ENCODE measurements around the gene OR13C8. TPM values are rescaled to one million over a fixed set of nuclear protein-coding genes. Genes with fewer than 3 reads are reported as not detected.

OR13C8 gene
- total RNA-seq, 1 experiment from 2014 or later, result not detected

DNA sequence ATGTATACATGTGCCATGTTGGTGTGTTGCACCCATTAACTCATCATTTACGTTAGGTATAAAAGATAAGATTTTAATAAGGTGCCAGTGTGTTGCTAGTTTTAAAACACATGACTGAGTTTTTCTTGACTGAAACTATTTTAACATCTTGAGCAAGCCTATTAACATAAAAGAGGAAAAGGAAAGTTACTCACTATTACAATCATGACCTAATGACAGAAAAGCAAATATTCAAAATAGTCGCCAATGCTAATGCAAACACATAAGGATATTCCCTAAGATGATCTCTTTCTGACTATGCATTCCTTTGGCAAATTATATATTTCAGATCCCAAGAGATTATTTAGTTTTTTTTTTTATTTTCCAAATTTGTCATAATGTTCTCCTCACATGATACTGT lies 42.2 kb downstream of the OR13C8 start:
- Mint-ChIP-seq H3K4me1 (ENCODE audit: low read depth, unreplicated experiment) (no peaks in the 10 kb centered on the region), H3K9me3 (ENCODE audit: unreplicated experiment) (no peaks in the 10 kb centered on the region), H3K4me3 (ENCODE audit: unreplicated experiment) (no peak overlapping the region), H3K27me3 (ENCODE audit: insufficient read depth, unreplicated experiment) (peaks cover 7% of the 10 kb centered on the region), H3K36me3 (ENCODE audit: insufficient read depth, unreplicated experiment) (no peaks in the 10 kb centered on the region), H3K27ac (ENCODE audit: unreplicated experiment) (no peak overlapping the region)
- POLR2A ChIA-PET, result no interaction called here
- Histone ChIP-seq H3K4me1 (no peaks in the 10 kb centered on the region), H3K36me3 (ENCODE audit: control insufficient read depth, insufficient read depth, low read length) (no peaks in the 10 kb centered on the region), H3K4me3 (ENCODE audit: low read depth, low read length) (no peak overlapping the region), H3K9me3 (no peaks in the 10 kb centered on the region), H3K27me3 (replicated peaks; ENCODE audit: control insufficient read depth, insufficient read depth, low read length) (no peaks in the 10 kb centered on the region)
- intact Hi-C loops (cut with micrococcal nuclease; ENCODE audit: unreplicated experiment), result no loop called here
- no peak for DNase-seq
- TF ChIP-seq, protein P1, sequence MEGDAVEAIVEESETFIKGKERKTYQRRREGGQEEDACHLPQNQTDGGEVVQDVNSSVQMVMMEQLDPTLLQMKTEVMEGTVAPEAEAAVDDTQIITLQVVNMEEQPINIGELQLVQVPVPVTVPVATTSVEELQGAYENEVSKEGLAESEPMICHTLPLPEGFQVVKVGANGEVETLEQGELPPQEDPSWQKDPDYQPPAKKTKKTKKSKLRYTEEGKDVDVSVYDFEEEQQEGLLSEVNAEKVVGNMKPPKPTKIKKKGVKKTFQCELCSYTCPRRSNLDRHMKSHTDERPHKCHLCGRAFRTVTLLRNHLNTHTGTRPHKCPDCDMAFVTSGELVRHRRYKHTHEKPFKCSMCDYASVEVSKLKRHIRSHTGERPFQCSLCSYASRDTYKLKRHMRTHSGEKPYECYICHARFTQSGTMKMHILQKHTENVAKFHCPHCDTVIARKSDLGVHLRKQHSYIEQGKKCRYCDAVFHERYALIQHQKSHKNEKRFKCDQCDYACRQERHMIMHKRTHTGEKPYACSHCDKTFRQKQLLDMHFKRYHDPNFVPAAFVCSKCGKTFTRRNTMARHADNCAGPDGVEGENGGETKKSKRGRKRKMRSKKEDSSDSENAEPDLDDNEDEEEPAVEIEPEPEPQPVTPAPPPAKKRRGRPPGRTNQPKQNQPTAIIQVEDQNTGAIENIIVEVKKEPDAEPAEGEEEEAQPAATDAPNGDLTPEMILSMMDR (IDR thresholded peaks at IDR 0.05; ENCODE audit: insufficient read depth in 1 of 2, low read depth in 1 of 2, low read length in 1 of 2, severe bottlenecking in 1 of 2, unreplicated experiment in 1 of 2), result no peak
- no TSS peak for BruUV-seq (replicated peaks)
- CTCF ChIA-PET, result no interaction called here

DNA sequence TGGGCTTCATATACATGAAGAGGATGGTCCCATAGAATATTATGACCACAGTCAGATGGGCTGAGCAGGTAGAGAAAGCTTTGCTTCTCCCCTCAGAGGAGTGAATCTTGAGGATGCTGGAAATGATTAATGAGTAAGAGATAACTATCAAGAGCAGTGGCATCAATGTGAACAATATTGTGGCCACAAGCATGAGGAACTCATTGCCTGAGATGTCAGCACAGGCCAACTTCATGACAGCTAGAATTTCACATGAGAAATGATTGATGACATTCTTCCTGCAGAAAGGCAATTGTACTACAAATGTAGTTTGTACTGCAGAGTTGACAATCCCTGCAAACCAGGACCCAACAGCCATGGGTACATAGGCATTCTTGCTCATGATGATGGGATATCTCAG lies 48.5 kb downstream of the OR13C8 start:
- ChIA-PET POLR2A (no interaction called here), CTCF (no interaction called here)
- Mint-ChIP-seq H3K4me3 (ENCODE audit: unreplicated experiment) (no peak overlapping the region), H3K4me1 (ENCODE audit: low read depth, unreplicated experiment) (no peaks in the 10 kb centered on the region), H3K9me3 (ENCODE audit: unreplicated experiment) (no peaks in the 10 kb centered on the region), H3K36me3 (ENCODE audit: insufficient read depth, unreplicated experiment) (no peaks in the 10 kb centered on the region), H3K27me3 (ENCODE audit: insufficient read depth, unreplicated experiment) (peaks cover 6% of the 10 kb centered on the region), H3K27ac (ENCODE audit: unreplicated experiment) (no peak overlapping the region)
- Histone ChIP-seq H3K36me3 (ENCODE audit: control insufficient read depth, insufficient read depth, low read length) (no peaks in the 10 kb centered on the region), H3K4me3 (ENCODE audit: low read depth, low read length) (no peak overlapping the region), H3K27me3 (replicated peaks; ENCODE audit: control insufficient read depth, insufficient read depth, low read length) (no peaks in the 10 kb centered on the region), H3K9me3 (no peaks in the 10 kb centered on the region), H3K4me1 (no peaks in the 10 kb centered on the region)
- TF ChIP-seq, protein P1 (IDR thresholded peaks at IDR 0.05; ENCODE audit: insufficient read depth in 1 of 2, low read depth in 1 of 2, low read length in 1 of 2, severe bottlenecking in 1 of 2, unreplicated experiment in 1 of 2), result no peak
- BruUV-seq (replicated peaks), result no TSS peak
- DNase-seq, result no peak
- intact Hi-C loops (cut with micrococcal nuclease; ENCODE audit: unreplicated experiment), result no loop called here

DNA sequence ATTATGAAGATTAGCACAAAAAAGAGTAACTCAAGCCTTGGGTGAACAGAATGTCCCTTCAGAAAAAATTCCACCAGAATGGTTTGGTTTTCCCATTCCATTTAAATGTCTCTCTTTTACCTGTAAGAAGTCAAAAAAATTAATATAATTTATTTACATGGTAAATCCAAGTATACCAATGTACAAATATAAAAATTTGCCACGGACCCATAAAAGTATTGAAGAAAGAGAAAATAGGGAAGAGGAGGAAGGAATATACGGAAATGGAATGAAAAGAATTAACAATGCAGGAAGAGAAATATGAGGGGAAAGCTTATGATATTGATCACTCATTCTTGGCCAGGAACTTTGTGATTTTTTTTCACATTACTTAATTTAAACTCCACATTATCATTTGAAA lies 49.1 kb downstream of the OR13C8 start, which contains the start of gene OR13C9:
Gene OR13C9, minus strand, starts transcription at position 101 of the 400 bp plus-strand sequence. Its CDS starts 0 bp downstream, at position 101.
- no peaks in the 10 kb centered on the region for H3K4me1 Mint-ChIP-seq (ENCODE audit: low read depth, unreplicated experiment)
- Histone ChIP-seq H3K4me3 (ENCODE audit: low read depth, low read length) (no peak within 1 kb of the TSS), H3K27me3 (replicated peaks; ENCODE audit: control insufficient read depth, insufficient read depth, low read length) (no peaks in the 10 kb centered on the region), H3K36me3 (ENCODE audit: control insufficient read depth, insufficient read depth, low read length) (no peaks in the 10 kb centered on the region), H3K9me3 (no peaks in the 10 kb centered on the region), H3K4me1 (no peaks in the 10 kb centered on the region)
- no peak within 1 kb of the TSS for H3K27ac Mint-ChIP-seq (ENCODE audit: unreplicated experiment)
- no peaks in the 10 kb centered on the region for H3K36me3 Mint-ChIP-seq (ENCODE audit: insufficient read depth, unreplicated experiment)
- BruUV-seq (replicated peaks), result no TSS peak
- TF ChIP-seq, protein P1 (IDR thresholded peaks at IDR 0.05; ENCODE audit: insufficient read depth in 1 of 2, low read depth in 1 of 2, low read length in 1 of 2, severe bottlenecking in 1 of 2, unreplicated experiment in 1 of 2), result no peak
- intact Hi-C loops (cut with micrococcal nuclease; ENCODE audit: unreplicated experiment), result no loop called here
- DNase-seq, result no peak
- CTCF ChIA-PET, result no interaction called here
- peaks cover 3% of the 10 kb centered on the region for H3K27me3 Mint-ChIP-seq (ENCODE audit: insufficient read depth, unreplicated experiment)
- H3K4me3 Mint-ChIP-seq (ENCODE audit: unreplicated experiment), result no peak within 1 kb of the TSS
- no peaks in the 10 kb centered on the region for H3K9me3 Mint-ChIP-seq (ENCODE audit: unreplicated experiment)
- POLR2A ChIA-PET, result no interaction called here

Other genes starting within 250 kb of the OR13C8 start
- gene OR13F1, start 64.9 kb upstream of the OR13C8 start, total RNA-seq (2022), result not detected in 2 replicates
- gene OR13C4, start 42.0 kb upstream of the OR13C8 start, total RNA-seq (2022), result not detected in 2 replicates
- not detected in 2 replicates for gene OR13C3, start 32.3 kb upstream of the OR13C8 start, total RNA-seq (2022)
- not detected in 2 replicates for gene OR13C5, start 30.2 kb downstream of the OR13C8 start, total RNA-seq (2022)
- not detected in 2 replicates for gene OR13C2, start 36.5 kb downstream of the OR13C8 start, total RNA-seq (2022)
- gene OR13C9, start 49.0 kb downstream of the OR13C8 start, total RNA-seq (2022), result not detected in 2 replicates
- not detected in 2 replicates for gene OR13D1, start 125.3 kb downstream of the OR13C8 start, total RNA-seq (2022)
- gene NIPSNAP3A, start 178.5 kb downstream of the OR13C8 start, total RNA-seq (2022), result 15.8 and 19.0 TPM in 2 replicates
- gene NIPSNAP3B, start 195.0 kb downstream of the OR13C8 start, total RNA-seq (2022), result 1.7 and 2.0 TPM in 2 replicates